Gastrocnemius medialis (tissue), 4 donors: ENCODE data around the gene SYNGR1. TPM values are rescaled to one million over a fixed set of nuclear protein-coding genes. Genes with fewer than 3 reads are reported as not detected.

Source experiments
- ATAC-seq, 2 donors: fragments of 150-250 bp; one replicate each; pipeline ENCODE4 v1.9.1; 2016
- DNase-seq, 2 donors: peaks; one replicate each; pipeline ENCODE4 v3.0.0-alpha.2; 2019
- H3K27ac ChIP-seq, 4 donors: fragments of 200-600 bp; sonication (generic); 1 replicate in 1 of 4; 2 replicates in 3 of 4; pipeline ENCODE4 v1.5.1; 2016 to 2018; ENCODE audit warnings: mild to moderate bottlenecking in 2 of 4, moderate library complexity in 1 of 4
- H3K27me3 ChIP-seq, 3 donors: fragments of 200-600 bp; sonication (generic) in 2 of 3; 1 replicate in 1 of 3; 2 replicates in 2 of 3; pipeline versions ENCODE4 v1.5.1 to v1.6.0; 2016 to 2019; ENCODE audit warnings: mild to moderate bottlenecking in 1 of 3, moderate library complexity in 1 of 3
- H3K36me3 ChIP-seq, 2 donors: fragments of 200-600 bp; sonication (generic) in 1 of 2; one replicate each; pipeline ENCODE4 v1.5.1; 2017 to 2018
- H3K4me1 ChIP-seq, 2 donors: fragments of 200-600 bp; sonication (generic) in 1 of 2; one replicate each; pipeline ENCODE4 v1.5.1; 2016 to 2017; ENCODE audit warnings: mild to moderate bottlenecking in 2 of 2
- H3K4me3 ChIP-seq, 4 donors: fragments of 200-600 bp; sonication (generic) in 3 of 4; 1 replicate in 1 of 4; 2 replicates in 3 of 4; pipeline ENCODE4 v1.5.1; 2016 to 2019; ENCODE audit warnings: mild to moderate bottlenecking in 2 of 4
- H3K9me3 ChIP-seq, 3 donors: fragments of 200-600 bp; sonication (generic) in 2 of 3; 1 replicate in 1 of 3; 2 replicates in 2 of 3; pipeline ENCODE4 v1.5.1; 2016 to 2019
- POLR2A ChIP-seq, 2 donors: fragments of 450-650 bp; IDR thresholded peaks; one replicate each; pipeline ENCODE4 v1.6.1; 2017; ENCODE audit warnings: antibody characterized with exemption in 2 of 2, mild to moderate bottlenecking in 2 of 2, moderate library complexity in 2 of 2
- in situ Hi-C, 4 donors: fragments of 200-750 bp; cut with MboI; loops; one replicate each; pipeline versions ENCODE4 v1.15.0 to v1.8.0; 2017; ENCODE audit warnings: low sequenced_read_pairs in 4 of 4
- intact Hi-C: fragments of 100-400 bp; cut with DNase I; formaldehyde crosslinking; loops from one replicate; pipeline ENCODE4 v1.15.1; 2023; ENCODE audit warnings: low total_unique reads
- total RNA-seq, 4 donors: library from RNA; depleted of rRNA; stranded (reverse); fragments of >200 nt; gene quantifications; one replicate each; pipeline versions ENCODE4 v1.1.0 to v1.2.3, GENCODE V29; 2016
- TF ChIP-seq, protein P1 (sequence below), 5 experiments: fragments of 450-650 bp in 3 of 5; fragments of 200-600 bp in 2 of 5; sonication (generic) in 2 of 5; IDR thresholded peaks in 4 of 5; conservative IDR thresholded peaks in 1 of 5; 1 replicate in 4 of 5; 2 replicates in 1 of 5; pipeline ENCODE4 v1.5.1; 2016 to 2019; ENCODE audit warnings: antibody characterized with exemption in 5 of 5, mild to moderate bottlenecking in 3 of 5, moderate library complexity in 3 of 5

The SYNGR1 gene
- total RNA-seq, 4 donors from 2014 or later = 2.8 to 17.2 (median 9.7) TPM

DNA sequence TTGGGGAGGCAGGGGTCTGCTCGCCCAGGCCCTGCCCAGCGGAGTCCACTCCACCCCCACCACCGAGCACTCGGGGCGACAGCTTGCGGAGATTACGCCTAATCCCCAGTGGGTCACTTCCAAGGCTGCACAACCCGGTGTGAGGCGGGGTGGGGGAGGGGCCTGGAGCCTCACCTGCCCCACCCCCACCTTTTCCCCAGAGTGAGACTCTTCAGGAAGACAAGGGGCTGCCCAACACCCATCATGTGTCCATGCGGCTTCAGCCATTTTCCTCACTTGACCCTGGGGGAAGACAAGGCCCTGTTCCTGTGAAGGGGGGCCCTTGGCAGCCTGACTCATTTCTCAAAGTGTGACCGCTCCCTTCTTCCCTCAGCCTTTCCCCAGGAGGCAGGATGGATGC lies 12.5 kb downstream of the SYNGR1 start:
- DNase-seq (no peak), ATAC-seq (no peak)
- H3K27me3 ChIP-seq = no peaks in the 10 kb centered on the region
- no peak overlapping the region for H3K27ac ChIP-seq
- peaks cover 10 to 17% of the 10 kb centered on the region in 2 donors for H3K4me1 ChIP-seq
- in situ Hi-C loops = loop anchor here in 1 of 4 donors (25.0 kb wide), 1 partner anchor 650 kb away; no protein-coding TSS in a partner anchor
- H3K9me3 ChIP-seq = no peaks in the 10 kb centered on the region
- H3K4me3 ChIP-seq = no peak overlapping the region
- intact Hi-C loops = no loop called here
- H3K36me3 ChIP-seq = no peaks in the 10 kb centered on the region
- no peak for TF ChIP-seq POLR2A (IDR thresholded peaks at IDR 0.05)
- TF ChIP-seq, protein P1, sequence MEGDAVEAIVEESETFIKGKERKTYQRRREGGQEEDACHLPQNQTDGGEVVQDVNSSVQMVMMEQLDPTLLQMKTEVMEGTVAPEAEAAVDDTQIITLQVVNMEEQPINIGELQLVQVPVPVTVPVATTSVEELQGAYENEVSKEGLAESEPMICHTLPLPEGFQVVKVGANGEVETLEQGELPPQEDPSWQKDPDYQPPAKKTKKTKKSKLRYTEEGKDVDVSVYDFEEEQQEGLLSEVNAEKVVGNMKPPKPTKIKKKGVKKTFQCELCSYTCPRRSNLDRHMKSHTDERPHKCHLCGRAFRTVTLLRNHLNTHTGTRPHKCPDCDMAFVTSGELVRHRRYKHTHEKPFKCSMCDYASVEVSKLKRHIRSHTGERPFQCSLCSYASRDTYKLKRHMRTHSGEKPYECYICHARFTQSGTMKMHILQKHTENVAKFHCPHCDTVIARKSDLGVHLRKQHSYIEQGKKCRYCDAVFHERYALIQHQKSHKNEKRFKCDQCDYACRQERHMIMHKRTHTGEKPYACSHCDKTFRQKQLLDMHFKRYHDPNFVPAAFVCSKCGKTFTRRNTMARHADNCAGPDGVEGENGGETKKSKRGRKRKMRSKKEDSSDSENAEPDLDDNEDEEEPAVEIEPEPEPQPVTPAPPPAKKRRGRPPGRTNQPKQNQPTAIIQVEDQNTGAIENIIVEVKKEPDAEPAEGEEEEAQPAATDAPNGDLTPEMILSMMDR (IDR thresholded peaks at IDR 0.05 in 4 of 5, conservative IDR thresholded peaks at IDR 0.05 in 1 of 5) = no peak

DNA sequence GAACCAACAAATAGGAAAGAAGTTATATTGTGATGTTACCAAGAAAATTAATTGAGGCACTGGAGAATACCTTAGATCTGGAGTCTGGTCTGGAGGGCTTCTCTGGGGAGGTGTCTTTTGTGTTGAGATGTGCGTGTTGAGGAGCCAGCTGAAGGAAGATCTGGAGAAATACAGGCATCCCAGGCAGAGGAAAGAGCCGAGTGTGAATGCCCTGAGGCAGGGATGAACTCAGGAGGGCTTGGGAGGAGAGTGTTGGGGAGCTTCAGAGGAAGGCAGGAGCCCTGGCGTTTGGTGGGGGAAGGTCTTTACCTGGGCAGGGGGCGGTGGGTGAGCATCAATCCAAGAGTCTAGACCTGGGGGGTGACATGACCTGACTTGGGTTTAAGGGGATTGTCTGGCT lies 13.1 kb downstream of the SYNGR1 start:
- H3K27me3 ChIP-seq = no peaks in the 10 kb centered on the region
- intact Hi-C loops = no loop called here
- DNase-seq (no peak), ATAC-seq (no peak)
- H3K4me3 ChIP-seq = no peak overlapping the region
- in situ Hi-C loops = loop anchor here in 1 of 4 donors (25.0 kb wide), 1 partner anchor 649 kb away; no protein-coding TSS in a partner anchor
- TF ChIP-seq, protein P1 (IDR thresholded peaks at IDR 0.05 in 4 of 5, conservative IDR thresholded peaks at IDR 0.05 in 1 of 5) = no peak
- TF ChIP-seq POLR2A (IDR thresholded peaks at IDR 0.05) = no peak
- peaks cover 10 to 17% of the 10 kb centered on the region in 2 donors for H3K4me1 ChIP-seq
- no peaks in the 10 kb centered on the region for H3K9me3 ChIP-seq
- H3K36me3 ChIP-seq = no peaks in the 10 kb centered on the region
- no peak overlapping the region for H3K27ac ChIP-seq

DNA sequence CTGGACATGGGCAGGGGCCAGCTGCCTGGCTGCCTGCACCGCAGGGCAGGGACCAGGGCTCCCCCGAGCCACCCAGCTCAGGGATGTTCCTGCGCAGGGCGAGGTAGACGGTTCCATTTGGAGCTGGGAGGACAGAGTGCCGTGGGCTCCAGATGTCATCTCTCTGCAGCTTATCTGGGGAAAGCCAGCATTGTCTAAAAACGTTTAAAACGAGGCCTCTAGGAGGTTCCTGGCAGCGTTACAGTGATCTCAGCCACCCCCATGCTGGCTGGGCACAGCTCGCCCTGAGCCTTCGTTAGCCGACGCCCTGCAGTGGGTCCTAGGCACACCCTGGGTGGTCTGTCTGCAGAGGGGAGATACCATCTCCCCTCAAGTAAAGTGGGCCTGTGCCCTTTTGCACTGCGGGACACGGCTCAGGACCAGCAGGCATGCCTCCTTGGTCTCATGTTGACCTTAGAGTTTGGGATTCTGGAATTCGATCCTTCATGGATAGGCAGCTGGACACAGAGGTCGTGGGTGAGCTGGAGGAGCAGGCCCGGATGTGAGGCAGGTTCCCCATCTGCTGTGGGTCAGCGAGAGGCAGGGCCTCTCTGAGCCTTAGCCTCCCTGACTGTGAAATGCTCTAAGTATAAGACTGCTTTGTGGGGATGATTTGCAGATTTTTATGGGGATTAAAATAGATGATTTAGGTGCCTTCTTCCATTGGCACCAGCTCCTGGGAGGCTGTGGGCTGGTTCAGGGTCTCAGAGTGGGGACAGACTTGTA lies 14.1 kb downstream of the SYNGR1 start:
- Histone ChIP-seq H3K27ac (no peak overlapping the region), H3K36me3 (no peaks in the 10 kb centered on the region), H3K9me3 (no peaks in the 10 kb centered on the region), H3K4me3 (no peak overlapping the region), H3K27me3 (no peaks in the 10 kb centered on the region), H3K4me1 (peaks cover 10 to 17% of the 10 kb centered on the region in 2 donors)
- intact Hi-C loops = no loop called here
- no peak for ATAC-seq
- in situ Hi-C loops = loop anchor here in 1 of 4 donors (25.0 kb wide), 1 partner anchor 648 kb away; no protein-coding TSS in a partner anchor
- no peak for TF ChIP-seq POLR2A (IDR thresholded peaks at IDR 0.05)
- TF ChIP-seq, protein P1 (IDR thresholded peaks at IDR 0.05 in 4 of 5, conservative IDR thresholded peaks at IDR 0.05 in 1 of 5) = no peak
- no peak for DNase-seq

DNA sequence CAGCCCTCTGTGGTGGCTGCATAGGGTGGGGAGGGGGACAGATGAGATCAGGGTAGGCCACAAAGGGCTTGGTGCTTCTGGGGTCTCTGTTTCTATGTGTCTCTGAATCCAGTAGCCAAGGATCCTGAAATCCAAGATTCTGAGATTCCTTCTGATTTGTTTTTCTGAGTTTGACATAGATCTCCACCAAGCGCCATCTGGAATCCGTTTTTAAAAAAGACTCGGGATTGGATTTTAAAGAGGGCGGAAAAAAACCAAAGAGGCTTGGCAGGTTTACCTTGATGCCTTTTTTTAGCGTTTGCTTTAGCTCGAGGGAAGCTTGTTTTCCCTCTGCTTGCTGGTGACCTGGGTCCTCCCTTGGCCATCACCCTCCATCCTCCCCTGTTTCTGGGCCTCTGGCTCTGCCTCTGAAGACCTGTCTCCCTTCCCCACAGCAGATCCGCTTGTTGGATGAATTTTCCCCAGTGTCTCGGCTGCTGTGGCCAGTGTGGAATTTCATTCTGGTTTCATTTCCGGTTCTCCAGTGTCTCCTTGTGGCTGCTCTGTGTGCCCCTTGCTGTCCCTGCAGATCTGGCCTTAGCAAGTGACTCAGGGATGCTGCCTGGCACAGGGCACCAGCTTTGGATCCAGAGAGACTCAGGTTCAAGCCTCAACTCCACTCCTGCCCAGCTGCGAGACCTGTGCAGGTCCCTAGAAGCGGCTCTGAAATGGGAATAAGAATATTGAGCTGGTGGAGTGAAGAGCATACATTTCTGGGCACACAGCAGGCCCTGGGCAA lies 15.1 kb downstream of the SYNGR1 start:
- H3K27ac ChIP-seq = no peak overlapping the region
- ATAC-seq (no peak), DNase-seq (no peak)
- no peaks in the 10 kb centered on the region for H3K27me3 ChIP-seq
- H3K9me3 ChIP-seq = no peaks in the 10 kb centered on the region
- TF ChIP-seq, protein P1 (IDR thresholded peaks at IDR 0.05 in 4 of 5, conservative IDR thresholded peaks at IDR 0.05 in 1 of 5) = no peak
- no peak for TF ChIP-seq POLR2A (IDR thresholded peaks at IDR 0.05)
- H3K4me3 ChIP-seq = no peak overlapping the region
- in situ Hi-C loops (loop anchor here in 1 of 4 donors (25.0 kb wide), 1 partner anchor 647 kb away; no protein-coding TSS in a partner anchor), intact Hi-C loops (no loop called here)
- no peaks in the 10 kb centered on the region for H3K36me3 ChIP-seq
- H3K4me1 ChIP-seq = peaks cover 10 to 17% of the 10 kb centered on the region in 2 donors
